H9 (cell line): ENCODE data around the gene CCDC68. TPM values are rescaled to one million over a fixed set of nuclear protein-coding genes. Genes with fewer than 3 reads are reported as not detected.

ENCODE experiments used
- DNase-seq: peaks from one replicate; pipeline ENCODE4 v3.0.0-alpha.2; 2017
- H2AFZ ChIP-seq: one replicate; pipeline ENCODE4 v1.6.1; 2013; ENCODE audit warnings: mild to moderate bottlenecking, low read length, control low read depth, moderate library complexity
- H2AK5ac ChIP-seq: 2 replicates; pipeline ENCODE4 v1.6.1; 2013; ENCODE audit warnings: low read length, control low read depth, mixed read lengths; ENCODE audit not compliant: insufficient read length
- H2BK120ac ChIP-seq: one replicate; pipeline ENCODE4 v1.6.1; 2013; ENCODE audit warnings: low read depth, mild to moderate bottlenecking, low read length, control low read depth, inconsistent platforms; ENCODE audit not compliant: poor library complexity, severe bottlenecking
- H2BK12ac ChIP-seq: 2 replicates; pipeline ENCODE4 v1.6.1; 2013; ENCODE audit warnings: low read length, control low read depth, mixed read lengths, low read depth; ENCODE audit not compliant: insufficient read length
- H2BK15ac ChIP-seq: 2 replicates; pipeline ENCODE4 v1.6.1; 2013; ENCODE audit warnings: low read depth, low read length, control low read depth
- H2BK20ac ChIP-seq: one replicate; pipeline ENCODE4 v1.6.1; 2013; ENCODE audit warnings: low read depth, mild to moderate bottlenecking, low read length, control low read depth, inconsistent platforms; ENCODE audit not compliant: poor library complexity, severe bottlenecking
- H2BK5ac ChIP-seq: 2 replicates; pipeline ENCODE4 v1.6.1; 2013; ENCODE audit warnings: low read length, control low read depth, mixed read lengths; ENCODE audit not compliant: insufficient read length
- H3K14ac ChIP-seq: 2 replicates; pipeline ENCODE4 v1.6.1; 2013; ENCODE audit warnings: low read length, control low read depth; ENCODE audit not compliant: insufficient read depth
- H3K18ac ChIP-seq: 2 replicates; pipeline ENCODE4 v1.6.1; 2013; ENCODE audit warnings: low read depth, mild to moderate bottlenecking, mixed read lengths, low read length, control low read depth; ENCODE audit not compliant: insufficient read length
- H3K23ac ChIP-seq: 2 replicates; pipeline ENCODE4 v1.6.1; 2013; ENCODE audit warnings: low read length, control low read depth, mixed read lengths, low read depth; ENCODE audit not compliant: insufficient read length
- H3K23me2 ChIP-seq: 2 replicates; pipeline ENCODE4 v1.6.1; 2013; ENCODE audit warnings: low read depth, mild to moderate bottlenecking, mixed read lengths, low read length, control low read depth; ENCODE audit not compliant: insufficient read length, poor library complexity, severe bottlenecking
- H3K27ac ChIP-seq: 2 replicates; pipeline ENCODE4 v1.5.1; 2013; ENCODE audit warnings: low read length, control low read depth, mixed read lengths, low read depth; ENCODE audit not compliant: insufficient read length
- H3K27me3 ChIP-seq: 2 replicates; pipeline ENCODE4 v1.6.1; 2013; ENCODE audit warnings: low read length, control low read depth, inconsistent platforms; ENCODE audit not compliant: insufficient read depth
- H3K4ac ChIP-seq: 2 replicates; pipeline ENCODE4 v1.6.1; 2013; ENCODE audit warnings: low read depth, mild to moderate bottlenecking, control low read depth, inconsistent platforms, low read length, moderate library complexity
- H3K4me1 ChIP-seq: 2 replicates; pipeline ENCODE4 v1.6.1; 2013; ENCODE audit warnings: low read length, control low read depth, inconsistent platforms; ENCODE audit not compliant: insufficient read depth
- H3K4me2 ChIP-seq: 2 replicates; pipeline ENCODE4 v1.6.1; 2013; ENCODE audit warnings: low read length, control low read depth, mixed read lengths; ENCODE audit not compliant: insufficient read length, insufficient read depth
- H3K56ac ChIP-seq: 2 replicates; pipeline ENCODE4 v1.6.1; 2013; ENCODE audit warnings: low read depth, mild to moderate bottlenecking, mixed read lengths, low read length, control low read depth; ENCODE audit not compliant: insufficient read length
- H3K79me1 ChIP-seq: 2 replicates; pipeline ENCODE4 v1.6.1; 2013; ENCODE audit warnings: low read depth, mild to moderate bottlenecking, moderate library complexity, low read length, control low read depth, inconsistent platforms; ENCODE audit not compliant: insufficient read depth, poor library complexity, severe bottlenecking
- H3K79me2 ChIP-seq: 2 replicates; pipeline ENCODE4 v1.6.1; 2013; ENCODE audit warnings: low read length, control low read depth, inconsistent platforms; ENCODE audit not compliant: insufficient read depth
- H3K9ac ChIP-seq: 2 replicates; pipeline ENCODE4 v1.6.1; 2013; ENCODE audit warnings: low read length, control low read depth, mixed read lengths; ENCODE audit not compliant: insufficient read length; ENCODE audit errors: extremely low read depth
- H3K9me3 ChIP-seq: one replicate; pipeline ENCODE4 v1.6.1; 2013; ENCODE audit warnings: low read depth, low read length, inconsistent platforms; ENCODE audit not compliant: control insufficient read depth
- H3T11ph ChIP-seq: one replicate; pipeline ENCODE4 v1.6.1; 2013; ENCODE audit warnings: mild to moderate bottlenecking, low read length, control low read depth, inconsistent platforms
- H4K20me1 ChIP-seq: one replicate; pipeline ENCODE4 v1.6.1; 2013; ENCODE audit not compliant: control insufficient read depth, insufficient read length, insufficient read depth
- H4K5ac ChIP-seq: 2 replicates; pipeline ENCODE4 v1.6.1; 2013; ENCODE audit warnings: low read depth, mild to moderate bottlenecking, mixed read lengths, low read length, control low read depth; ENCODE audit not compliant: insufficient read length
- H4K8ac ChIP-seq: replicated peaks from 2 replicates; pipeline ENCODE4 v1.6.1; 2013; ENCODE audit warnings: low read length, control low read depth, mixed read lengths, low read depth; ENCODE audit not compliant: insufficient read length
- H4K91ac ChIP-seq: 2 replicates; pipeline ENCODE4 v1.6.1; 2013; ENCODE audit warnings: low read depth, mild to moderate bottlenecking, moderate library complexity, mixed read lengths, low read length, control low read depth; ENCODE audit not compliant: insufficient read length
- H3K27ac Mint-ChIP-seq, 3 experiments: 2 replicates in 2 of 3; 3 replicates in 1 of 3; pipeline ENCODE4 v1.8.0; 2020 to 2021; ENCODE audit warnings: mixed read lengths in 3 of 3, mild to moderate bottlenecking in 1 of 3, moderate library complexity in 1 of 3
- H3K27me3 Mint-ChIP-seq: 2 replicates; pipeline ENCODE4 v1.8.0; 2021; ENCODE audit warnings: low read depth, mild to moderate bottlenecking, moderate library complexity, mixed read lengths
- H3K36me3 Mint-ChIP-seq, 3 experiments: 2 replicates in 2 of 3; 3 replicates in 1 of 3; pipeline ENCODE4 v1.8.0; 2020 to 2021; ENCODE audit warnings: low read depth in 3 of 3, mixed read lengths in 3 of 3; ENCODE audit not compliant: insufficient read depth in 1 of 3
- H3K4me1 Mint-ChIP-seq, 2 experiments: 2 replicates each; pipeline ENCODE4 v1.8.0; 2020; ENCODE audit warnings: mixed read lengths in 2 of 2
- H3K4me3 Mint-ChIP-seq, 2 experiments: 2 replicates in 1 of 2; 3 replicates in 1 of 2; pipeline ENCODE4 v1.8.0; 2020 to 2021; ENCODE audit warnings: mild to moderate bottlenecking in 2 of 2, mixed read lengths in 2 of 2, moderate library complexity in 1 of 2
- H3K9me3 Mint-ChIP-seq, 2 experiments: 2 replicates in 1 of 2; 3 replicates in 1 of 2; pipeline ENCODE4 v1.8.0; 2020; ENCODE audit warnings: mild to moderate bottlenecking in 2 of 2, mixed read lengths in 2 of 2, moderate library complexity in 1 of 2
- CTCF ChIP-seq: fragments of 200-600 bp; sonication (generic); conservative IDR thresholded peaks from 3 replicates; pipeline ENCODE4 v1.8.0; 2021; ENCODE audit warnings: antibody characterized with exemption, mild to moderate bottlenecking
- WGBS: extraction: QIAGEN DNeasy Blood & Tissue Kit; methylation state at CpG from one replicate; pipeline ENCODE4 v1.1.7; 2013; ENCODE audit warnings: missing lambda C conversion rate, low lambda C conversion rate, mixed read lengths; ENCODE audit not compliant: insufficient read length; ENCODE audit errors: extremely low coverage; 5-methylcytosine and 5-hydroxymethylcytosine counted together
- total RNA-seq: library from RNA; stranded (reverse); gene quantifications from 2 replicates; pipeline ENCODE4 v1.2.1, GENCODE V29; 2021

CCDC68 gene
- total RNA-seq, 1 experiment from 2014 or later: not detected

GRCh38 chr18:54888933-54889332, 70.3 kb downstream of the CCDC68 start:
- H3K4me3 Mint-ChIP-seq: no peak overlapping the region
- H3K27me3 ChIP-seq: no peaks in the 10 kb centered on the region
- no peak overlapping the region for H4K8ac ChIP-seq
- no peak overlapping the region for H3K4me2 ChIP-seq
- H2AK5ac ChIP-seq: no peak overlapping the region
- no peaks in the 10 kb centered on the region for H3K9me3 ChIP-seq
- H3K23ac ChIP-seq: no peak overlapping the region
- H3K9ac ChIP-seq: no peak overlapping the region
- H3K56ac ChIP-seq: no peak overlapping the region
- H3K14ac ChIP-seq: no peak overlapping the region
- H3K18ac ChIP-seq: no peak overlapping the region
- no peak for TF ChIP-seq CTCF
- no peak overlapping the region for H3K27ac ChIP-seq
- no peak overlapping the region for H2BK20ac ChIP-seq
- H2BK12ac ChIP-seq: no peak overlapping the region
- H3K4me1 ChIP-seq: no peaks in the 10 kb centered on the region
- H3K27ac Mint-ChIP-seq: no peak overlapping the region
- H3K79me1 ChIP-seq: no peaks in the 10 kb centered on the region
- H4K91ac ChIP-seq: no peak overlapping the region
- H3K4me1 Mint-ChIP-seq: no peaks in the 10 kb centered on the region
- H2AFZ ChIP-seq: no peak overlapping the region
- H3K36me3 Mint-ChIP-seq: no peaks in the 10 kb centered on the region
- whole genome bisulfite sequencing: no CpG with 5 or more reads among the region's 2 CpGs
- no peak overlapping the region for H2BK120ac ChIP-seq
- no peaks in the 10 kb centered on the region for H3K23me2 ChIP-seq
- H2BK5ac ChIP-seq: no peak overlapping the region
- no peak overlapping the region for H2BK15ac ChIP-seq
- H4K20me1 ChIP-seq: no peaks in the 10 kb centered on the region
- H3K4ac ChIP-seq: no peak overlapping the region
- H3T11ph ChIP-seq: no peak overlapping the region
- no peaks in the 10 kb centered on the region for H3K79me2 ChIP-seq
- H3K27me3 Mint-ChIP-seq: peaks cover 2% of the 10 kb centered on the region
- DNase-seq: no peak
- no peaks in the 10 kb centered on the region for H3K9me3 Mint-ChIP-seq
- no peak overlapping the region for H4K5ac ChIP-seq
